Measurements from ENCODE around the gene TOMM22.
A peak's percentile ranks its signal among the peaks of the same experiment; 100 is the strongest.

TOMM22 gene

DNA sequence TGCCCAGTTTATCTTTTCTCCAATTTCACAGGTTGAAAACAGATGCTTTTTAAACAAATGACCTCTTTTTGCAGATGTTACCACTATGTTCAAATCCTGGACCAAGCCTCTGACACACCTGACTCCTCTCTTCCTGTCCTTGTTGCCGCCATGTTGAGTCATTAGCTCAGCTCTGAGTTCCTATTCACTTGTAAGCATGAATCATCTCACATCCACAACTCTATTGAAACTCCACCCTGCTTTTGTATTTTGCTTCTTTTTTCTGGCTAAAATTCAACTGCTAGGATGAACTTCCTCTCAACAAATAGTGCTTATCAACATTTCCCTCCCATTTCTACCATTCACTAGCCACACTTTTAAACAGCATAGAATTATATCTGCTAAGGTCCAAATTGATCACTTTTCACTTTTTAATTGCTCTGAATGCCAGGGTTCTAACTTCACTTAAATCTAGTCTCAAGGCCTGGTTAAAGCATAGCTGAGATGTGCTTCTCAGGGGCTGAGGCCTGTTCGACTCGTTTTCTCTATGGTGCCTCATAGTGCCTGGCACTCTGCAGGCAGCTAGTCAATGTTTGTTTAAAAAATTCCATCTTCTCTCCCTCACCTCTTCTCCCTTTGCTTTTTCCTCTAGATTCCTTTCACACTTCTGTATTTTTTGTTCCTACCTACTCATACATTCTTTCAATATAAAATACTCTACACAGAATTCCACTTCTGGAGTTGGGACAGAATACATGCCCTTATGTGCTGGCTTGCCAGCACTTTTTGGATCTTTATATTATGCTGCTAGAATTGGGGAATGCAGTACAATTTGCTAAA is 15.1 kb downstream of the TOMM22 start:
- DNase-seq: no peak

DNA sequence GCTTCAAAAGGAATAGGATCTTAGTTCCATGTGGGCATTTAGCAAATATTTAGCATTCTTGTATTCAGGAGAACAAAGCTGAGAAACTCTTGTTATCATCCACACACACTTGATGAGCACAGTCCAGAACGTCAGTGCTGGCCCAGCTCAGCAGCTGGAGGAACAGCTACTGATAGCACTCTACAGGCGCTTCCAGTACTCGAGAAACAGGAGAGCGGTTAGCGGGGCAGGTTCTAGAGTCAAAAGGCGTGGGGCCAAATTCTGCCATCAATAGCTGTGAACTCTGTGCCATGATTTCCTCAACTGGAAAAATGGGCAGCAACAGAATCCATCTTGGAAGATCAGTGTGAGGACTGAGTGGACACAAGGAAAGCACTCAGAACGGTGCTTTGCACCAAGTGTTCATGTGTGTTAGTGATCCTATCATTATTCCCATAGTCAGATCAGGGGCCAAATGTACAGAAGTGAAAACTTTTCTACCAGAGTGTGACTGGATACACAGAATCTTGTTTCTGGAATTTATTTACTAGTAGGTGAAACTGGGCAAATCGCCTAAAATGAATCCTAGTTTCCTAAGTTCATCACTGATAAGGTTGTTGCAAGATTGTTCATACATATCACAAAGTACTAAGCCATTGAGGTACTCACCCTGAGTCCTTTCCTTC is 15.8 kb downstream of the TOMM22 start:
- no peak for DNase-seq

GRCh38 chr22:38698407-38699094 is 16.8 kb downstream of the TOMM22 start:
- no peak for DNase-seq

GRCh38 chr22:38699143-38699542 is 17.4 kb downstream of the TOMM22 start:
- DNase-seq: no peak

- DNase-seq: no peak
These were observed 18.0 kb downstream of the TOMM22 start for GRCh38 chr22:38699784-38700183.

- DNase-seq: no peak
These were observed 18.6 kb downstream of the TOMM22 start for GRCh38 chr22:38700270-38700788.

DNA sequence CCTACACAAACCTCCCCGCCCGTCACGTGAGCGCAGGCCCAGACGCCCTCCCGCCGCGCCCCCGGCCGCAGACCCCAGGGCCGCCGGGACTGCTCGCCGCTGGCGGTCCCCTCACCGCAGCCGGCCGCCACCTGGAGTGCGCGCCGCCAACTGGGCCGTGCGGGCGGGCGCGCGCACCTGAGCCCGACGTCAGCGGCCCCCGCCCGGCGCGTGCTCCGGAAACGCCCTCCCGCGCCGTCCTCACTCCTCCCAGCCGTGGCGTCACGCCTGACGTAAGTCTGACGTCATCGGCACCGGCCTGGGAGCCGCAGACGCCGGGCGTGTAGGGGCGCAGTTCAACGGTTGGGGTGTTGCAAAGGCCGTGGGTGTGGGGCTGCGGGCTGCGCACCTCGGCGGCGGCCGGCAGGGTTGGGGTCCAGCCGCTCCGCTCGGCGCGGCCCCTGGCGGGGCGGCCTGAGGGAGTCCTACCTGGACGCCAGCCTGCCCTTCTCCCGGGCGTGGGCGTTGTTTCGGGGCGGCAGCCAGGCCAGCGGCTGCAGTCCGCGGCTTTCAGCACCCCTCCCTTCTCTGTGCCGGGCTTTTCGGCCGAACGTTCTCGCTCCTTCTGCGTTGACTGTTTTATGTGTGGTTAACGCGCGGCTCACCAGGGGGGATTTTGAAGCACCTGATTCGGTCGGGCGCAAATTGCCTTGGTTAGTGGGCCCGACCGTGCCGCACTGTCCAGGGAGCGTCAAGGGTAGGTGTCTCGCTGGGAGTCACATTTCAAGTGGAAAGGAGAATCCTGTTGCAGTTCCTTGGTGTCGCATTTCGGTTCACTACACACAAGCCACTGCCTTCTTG is 19.3 kb downstream of the TOMM22 start, which contains the start of gene JOSD1:
Gene JOSD1, minus strand, starts transcription at position 155 of the 840 bp plus-strand sequence. CDS start 956 bp downstream, outside the sequence.
- DNase-seq: peak; percentile 95

- no peak for DNase-seq
These were observed 23.0 kb downstream of the TOMM22 start for GRCh38 chr22:38704654-38705234.

GRCh38 chr22:38705235-38706100 is 23.7 kb downstream of the TOMM22 start, which contains the start of gene GTPBP1:
GTPBP1 (plus strand) TSS chr22:38705944; CDS start chr22:38705956, 12 bp downstream.
- peak; percentile 99 for DNase-seq

DNA sequence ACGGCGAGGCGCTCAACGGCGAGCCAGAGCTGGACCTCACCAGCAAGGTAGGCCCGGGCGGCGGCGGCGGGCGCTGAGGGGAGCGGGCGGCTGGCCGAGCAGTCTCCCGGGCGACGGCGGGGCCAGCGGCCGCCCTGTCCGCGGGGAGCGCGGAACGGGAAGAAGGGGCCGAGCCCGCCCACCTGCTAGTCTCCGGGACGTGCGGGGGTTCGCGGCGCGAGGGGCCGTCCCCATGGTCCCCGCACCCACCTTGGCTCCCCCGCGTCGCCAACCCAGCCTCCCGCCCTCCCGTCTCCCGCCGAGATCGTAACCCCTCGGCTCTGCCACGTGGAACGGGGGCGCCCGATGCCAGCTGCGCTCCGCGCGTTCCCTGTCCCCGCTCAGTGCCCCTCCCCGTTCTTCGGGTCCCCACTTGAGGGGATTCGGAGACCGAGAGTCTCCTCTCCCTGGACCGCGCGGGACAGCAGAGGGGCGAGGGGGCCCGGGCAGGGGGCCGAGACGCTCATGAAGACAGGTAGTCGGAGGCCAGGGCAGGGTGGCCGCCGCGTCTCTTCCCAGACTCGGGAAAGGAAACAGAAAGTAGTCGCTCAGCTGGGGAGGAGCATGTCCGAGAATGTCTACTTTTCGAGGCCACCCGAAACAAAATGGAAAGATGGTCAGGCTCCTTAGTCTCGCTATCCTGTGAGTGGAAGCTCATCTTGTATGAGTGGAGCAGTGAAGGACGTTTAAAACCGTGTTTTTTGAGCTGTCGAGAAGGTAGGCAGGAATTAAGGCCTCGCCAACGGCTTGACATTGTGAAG is 24.5 kb downstream of the TOMM22 start:
- peak; percentile 64 for DNase-seq

GRCh38 chr22:38706901-38707195 is 25.1 kb downstream of the TOMM22 start:
- no peak for DNase-seq

DNA sequence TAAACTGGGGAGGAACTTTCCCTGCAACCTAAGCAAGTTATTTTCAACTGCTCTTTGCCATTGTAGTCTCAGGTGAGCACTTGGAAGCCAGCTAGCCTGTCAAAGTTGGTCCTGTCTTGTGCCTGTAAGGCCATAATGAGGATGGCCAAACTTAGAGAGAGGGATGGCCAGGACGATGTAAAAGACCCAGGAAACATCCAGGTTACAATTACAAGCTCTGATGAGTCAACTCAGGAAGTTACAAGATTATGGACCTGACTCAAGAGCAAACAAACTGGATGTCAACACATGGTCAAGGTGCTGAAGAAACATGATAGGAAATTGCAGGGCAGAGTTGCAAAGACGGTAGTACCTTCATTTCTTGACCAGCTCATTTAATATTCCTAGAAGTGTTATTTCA is 25.6 kb downstream of the TOMM22 start:
- no peak for DNase-seq

DNA sequence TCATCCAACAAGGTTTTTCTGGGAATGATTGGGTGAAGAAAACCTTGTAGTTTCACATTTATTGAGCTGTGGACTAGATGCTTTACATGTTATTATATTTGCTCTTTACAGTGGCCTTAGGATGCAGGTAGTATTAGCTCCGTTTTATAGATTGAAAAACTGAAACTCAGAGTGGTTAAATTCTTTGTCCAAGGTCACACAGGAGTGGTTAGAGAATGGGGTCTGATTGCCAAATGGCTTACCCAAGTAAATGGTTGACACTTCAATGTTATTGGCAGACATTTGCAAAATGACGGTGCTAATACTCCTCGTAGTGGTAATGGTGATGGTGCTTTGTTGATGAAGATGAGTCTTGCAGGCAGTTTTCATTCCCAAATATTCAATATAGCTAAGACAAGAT is 26.2 kb downstream of the TOMM22 start:
- DNase-seq: no peak

- no peak for DNase-seq
These were observed 27.5 kb downstream of the TOMM22 start for GRCh38 chr22:38709306-38709705.

GRCh38 chr22:38710351-38710750 is 28.6 kb downstream of the TOMM22 start:
- DNase-seq: no peak

- no peak for DNase-seq
These were observed 29.1 kb downstream of the TOMM22 start for GRCh38 chr22:38710866-38711265.

GRCh38 chr22:38712486-38713207 is 30.9 kb downstream of the TOMM22 start:
- no peak for DNase-seq

GRCh38 chr22:38713921-38714320 is 32.2 kb downstream of the TOMM22 start:
- no peak for DNase-seq

DNA sequence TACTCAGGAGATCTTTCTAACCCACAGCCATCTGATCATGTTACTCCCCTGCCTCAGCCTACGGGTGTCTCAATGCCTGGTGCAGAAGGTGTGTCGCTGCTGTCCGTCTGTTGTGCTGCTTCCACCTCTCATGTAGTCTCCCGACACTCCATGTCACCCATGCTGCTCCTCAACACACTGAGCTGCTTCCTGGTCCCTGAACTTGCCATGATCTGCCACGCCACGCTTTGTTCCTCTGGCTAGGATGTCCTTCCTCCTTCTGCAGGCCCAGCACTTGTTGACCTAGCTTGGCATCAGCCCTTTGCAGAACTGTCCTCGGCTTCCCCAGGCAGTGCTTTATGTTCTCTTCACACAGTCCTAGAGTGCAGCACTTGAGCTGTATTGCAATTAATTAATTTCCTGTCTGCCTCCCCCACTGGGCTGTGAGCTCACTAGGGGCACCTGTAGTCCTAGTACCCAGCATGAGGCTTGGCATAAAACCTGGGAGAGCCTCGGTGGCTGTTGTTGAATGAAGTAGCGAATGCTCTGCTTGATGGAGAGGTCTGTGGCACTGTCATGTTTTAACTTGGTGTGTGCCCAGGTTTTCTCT is 33.5 kb downstream of the TOMM22 start:
- DNase-seq: no peak
